ENCODE data around the gene TRAPPC6A.

TRAPPC6A gene

DNA sequence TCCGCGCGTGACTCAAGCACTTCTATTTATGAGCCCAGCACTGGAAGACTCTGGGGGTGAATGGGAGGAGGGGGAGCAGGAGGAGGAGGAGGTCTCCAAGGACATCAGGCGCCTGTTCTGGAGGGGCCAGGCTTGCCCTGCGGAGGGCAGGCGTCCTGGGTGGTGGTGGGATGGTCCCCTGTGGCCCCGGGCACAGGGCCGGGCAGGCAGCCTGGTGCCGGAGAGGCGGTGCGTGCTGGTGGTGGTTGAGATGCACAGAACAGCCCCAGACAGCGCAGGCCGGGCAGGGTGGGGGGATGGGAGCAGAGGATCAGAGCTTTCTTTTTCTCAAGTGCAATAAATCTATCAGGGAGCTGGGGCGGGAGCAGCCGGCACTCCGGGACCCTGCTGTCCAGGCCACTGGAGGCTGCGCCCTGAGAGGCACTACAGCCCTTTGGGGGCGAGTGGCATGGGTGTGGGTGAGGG lies 31.3 kb downstream of the TRAPPC6A start:
- H3K4me3 ChIP-seq (ENCODE audit: low read length) = no peak overlapping the region

GRCh38 chr19:45146251-45146650 lies 31.8 kb downstream of the TRAPPC6A start:
- no peak for DNase-seq (ENCODE audit: low read depth)
- no peak overlapping the region for H3K4me3 ChIP-seq (ENCODE audit: low read length)
- no peak for TF ChIP-seq CTCF (conservative IDR thresholded peaks at IDR 0.05; ENCODE audit: low read length)

More for the DNA sequence above, 31.3 kb downstream of the TRAPPC6A start:
- no peak for TF ChIP-seq CTCF (conservative IDR thresholded peaks at IDR 0.05; ENCODE audit: low read length)
- DNase-seq (ENCODE audit: low read depth) = no peak

DNA sequence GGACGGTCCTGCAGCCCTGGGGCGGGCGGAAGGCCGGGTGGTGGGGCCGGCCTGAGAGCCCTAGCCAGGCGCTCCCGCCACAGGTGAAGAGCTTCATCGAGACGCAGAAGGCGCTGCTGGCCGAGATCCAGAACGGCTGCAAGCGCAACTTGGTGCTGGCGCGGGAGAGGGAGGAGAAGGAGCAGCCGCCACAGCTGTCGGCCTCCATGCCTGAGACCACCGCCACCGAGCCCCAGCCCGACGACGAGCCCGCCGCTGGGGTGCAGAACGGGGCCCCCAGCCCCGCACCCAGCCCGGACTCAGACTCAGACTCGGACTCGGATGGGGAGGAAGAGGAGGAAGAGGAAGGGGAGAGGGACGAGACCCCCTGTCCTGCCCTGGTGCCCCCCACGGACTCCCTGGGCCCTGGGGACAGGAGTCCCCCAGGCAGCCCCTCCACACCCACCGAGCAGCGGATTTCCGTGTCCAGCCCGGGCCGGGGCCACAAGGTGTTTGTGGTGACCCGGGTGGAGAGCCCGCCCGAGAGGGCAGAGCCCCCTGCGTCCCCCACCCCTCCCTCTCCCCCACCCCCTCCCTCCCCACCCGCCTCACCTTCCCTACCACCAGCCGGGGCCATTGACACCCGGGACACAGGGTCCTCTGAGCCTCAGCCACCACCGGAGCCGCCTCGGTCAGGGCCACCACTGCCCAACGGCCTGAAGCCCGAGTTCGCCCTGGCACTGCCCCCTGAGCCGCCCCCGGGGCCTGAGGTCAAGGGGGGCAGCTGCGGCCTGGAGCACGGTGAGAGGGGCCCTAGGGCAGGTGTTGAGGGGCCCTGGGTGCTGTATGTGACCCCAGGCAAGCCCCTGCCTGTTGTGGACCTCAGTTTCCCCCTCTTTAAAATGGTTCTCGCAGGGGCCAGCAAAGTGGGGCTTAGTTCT lies 32.5 kb downstream of the TRAPPC6A start:
- no peak overlapping the region for H3K4me3 ChIP-seq (ENCODE audit: low read length)
- DNase-seq (ENCODE audit: low read depth) = no peak
- no peak for TF ChIP-seq CTCF (conservative IDR thresholded peaks at IDR 0.05; ENCODE audit: low read length)

GRCh38 chr19:45144431-45145269 lies 33.4 kb downstream of the TRAPPC6A start:
- no peak for TF ChIP-seq CTCF (conservative IDR thresholded peaks at IDR 0.05; ENCODE audit: low read length)
- H3K4me3 ChIP-seq (ENCODE audit: low read length) = no peak overlapping the region
- DNase-seq (ENCODE audit: low read depth) = no peak

DNA sequence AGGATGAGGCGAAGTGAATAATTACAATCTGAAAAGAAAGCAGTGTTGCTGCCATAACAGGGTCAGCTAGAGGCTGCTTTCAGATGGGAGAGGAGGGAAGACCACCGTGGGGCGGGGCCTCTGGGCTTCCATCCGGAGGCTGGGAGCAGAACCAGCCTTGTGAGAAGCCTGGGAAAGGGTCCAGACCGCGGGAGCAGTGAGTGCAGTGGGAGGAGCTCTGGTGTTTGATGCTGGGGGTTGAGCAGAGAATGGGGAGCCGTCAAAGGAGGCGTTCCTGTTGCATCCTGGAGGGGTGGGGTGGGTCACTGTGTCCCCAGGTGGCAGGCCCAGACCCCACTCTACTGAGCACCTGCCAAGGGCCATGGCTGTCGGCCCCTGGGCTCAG lies 35.3 kb downstream of the TRAPPC6A start:
- H3K4me3 ChIP-seq (ENCODE audit: low read length) = no peak overlapping the region
- no peak for DNase-seq (ENCODE audit: low read depth)
- TF ChIP-seq CTCF (conservative IDR thresholded peaks at IDR 0.05; ENCODE audit: low read length) = no peak

DNA sequence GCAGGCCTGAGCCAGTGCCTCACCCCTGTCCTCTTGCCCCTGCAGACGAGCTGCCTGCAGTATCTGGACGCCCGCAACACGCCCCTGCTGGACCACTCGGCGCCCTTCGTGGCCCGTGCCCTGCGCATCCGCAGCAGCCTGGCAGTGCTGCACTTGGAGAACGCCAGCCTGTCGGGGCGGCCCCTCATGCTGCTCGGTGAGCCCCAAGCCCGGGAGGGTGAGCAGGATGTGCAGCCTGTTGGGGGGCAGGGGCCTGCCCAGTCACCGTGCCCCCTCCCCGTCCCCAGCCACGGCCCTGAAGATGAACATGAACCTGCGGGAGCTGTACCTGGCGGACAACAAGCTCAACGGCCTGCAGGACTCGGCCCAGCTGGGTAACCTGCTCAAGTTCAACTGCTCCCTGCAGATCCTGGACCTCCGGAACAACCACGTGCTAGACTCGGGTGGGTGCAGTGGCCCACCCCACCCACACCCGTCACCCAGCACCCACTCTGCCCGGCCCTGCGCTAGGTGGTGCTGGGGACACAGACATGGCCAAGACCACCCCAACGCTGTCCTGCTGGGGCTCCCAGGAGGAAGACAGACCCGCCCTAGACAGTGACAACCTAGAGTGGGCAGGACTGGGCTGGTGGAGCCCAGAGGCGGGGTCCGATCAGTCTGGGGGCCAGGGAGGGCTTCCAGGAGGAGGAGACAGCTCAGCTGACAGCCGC lies 35.9 kb downstream of the TRAPPC6A start:
- DNase-seq (ENCODE audit: low read depth) = no peak
- no peak overlapping the region for H3K4me3 ChIP-seq (ENCODE audit: low read length)
- no peak for TF ChIP-seq CTCF (conservative IDR thresholded peaks at IDR 0.05; ENCODE audit: low read length)

Measured in AG10803 (cell line).